OCI-LY7 (cell line): Measurements from ENCODE around the gene RHBDL2. TPM values are rescaled to one million over a fixed set of nuclear protein-coding genes. Genes with fewer than 3 reads are reported as not detected.

Experiments
- BruUV-seq: library from RNA; stranded (reverse); fragments of 400-500 nt; replicated peaks from 2 replicates; lab custom pipeline; 2021; lab: Mats Ljungman, UMichigan
- CTCF ChIA-PET: fragments of 300-600 bp; sonication (Branson Sonifier 250); formaldehyde crosslinking; loops from one replicate; lab custom pipeline; 2022; ENCODE audit warnings: antibody characterized with exemption; ENCODE audit not compliant: unreplicated experiment; lab: Charles Lee
- POLR2A ChIA-PET: fragments of 300-600 bp; sonication (Branson Sonifier 250); formaldehyde crosslinking; loops from one replicate; lab custom pipeline; 2022; ENCODE audit warnings: antibody characterized with exemption; lab: Charles Lee
- DNase-seq: peaks from one replicate; pipeline ENCODE4 v3.0.0-alpha.2; 2015; ENCODE audit warnings: low spot score
- H2AFZ ChIP-seq: fragments of 200-600 bp; sonication (generic), shearing (Covaris generic); 2 replicates; pipeline ENCODE4 v1.6.1; 2014; ENCODE audit warnings: mild to moderate bottlenecking, antibody characterized with exemption, low read length, moderate library complexity
- H3K27ac ChIP-seq: fragments of 200-600 bp; sonication (generic); 2 replicates; pipeline ENCODE4 v1.5.1; 2014; ENCODE audit warnings: mixed run types, low read depth, mild to moderate bottlenecking, moderate library complexity, low read length, inconsistent platforms; ENCODE audit not compliant: poor library complexity, severe bottlenecking
- H3K36me3 ChIP-seq: fragments of 200-600 bp; sonication (generic); 2 replicates; pipeline ENCODE4 v1.6.1; 2014; ENCODE audit warnings: mild to moderate bottlenecking, antibody characterized with exemption, low read length, moderate library complexity, mixed read lengths; ENCODE audit not compliant: insufficient read depth
- H3K4me1 ChIP-seq: fragments of 200-600 bp; sonication (generic); 2 replicates; pipeline ENCODE4 v1.5.1; 2014; ENCODE audit warnings: mild to moderate bottlenecking, low read length; ENCODE audit not compliant: insufficient read depth, poor library complexity, severe bottlenecking
- H3K4me2 ChIP-seq: fragments of 200-600 bp; sonication (generic); 2 replicates; pipeline ENCODE4 v1.6.1; 2014; ENCODE audit warnings: mild to moderate bottlenecking, low read length
- H3K4me3 ChIP-seq: fragments of 200-600 bp; sonication (generic); 2 replicates; pipeline ENCODE4 v1.5.1; 2014; ENCODE audit warnings: mild to moderate bottlenecking, low read depth, low read length; ENCODE audit not compliant: poor library complexity, severe bottlenecking
- H3K79me2 ChIP-seq: fragments of 200-600 bp; sonication (generic); 2 replicates; pipeline ENCODE4 v1.6.1; 2016; ENCODE audit warnings: low read depth, mild to moderate bottlenecking, low read length, moderate library complexity, mixed read lengths; ENCODE audit not compliant: insufficient read depth
- H3K9me2 ChIP-seq: fragments of 200-600 bp; sonication (generic); 2 replicates; pipeline ENCODE4 v1.6.1; 2016; ENCODE audit warnings: mild to moderate bottlenecking, low read length, mixed read lengths; ENCODE audit not compliant: insufficient read depth
- H3K9me3 ChIP-seq: fragments of 200-600 bp; sonication (generic); 2 replicates; pipeline ENCODE4 v1.6.1; 2014; ENCODE audit warnings: mild to moderate bottlenecking, mixed run types, low read length, mixed read lengths
- H4K20me1 ChIP-seq: fragments of 200-600 bp; sonication (generic); 2 replicates; pipeline ENCODE4 v1.6.1; 2014; ENCODE audit warnings: mild to moderate bottlenecking, antibody characterized with exemption, low read length, moderate library complexity, mixed read lengths; ENCODE audit not compliant: insufficient read depth
- CTCF ChIP-seq: fragments of 200-600 bp; sonication (generic); conservative IDR thresholded peaks from 2 replicates; pipeline ENCODE4 v1.5.1; 2014; ENCODE audit warnings: mild to moderate bottlenecking, antibody characterized with exemption, low read length, moderate library complexity, mixed read lengths
- EZH2phosphoT487 ChIP-seq: fragments of 200-600 bp; sonication (generic); IDR thresholded peaks from 2 replicates; pipeline ENCODE4 v1.6.1; 2018; ENCODE audit warnings: low read depth, borderline replicate concordance, mild to moderate bottlenecking, mixed run types, antibody characterized with exemption, low read length, moderate library complexity, mixed read lengths
- intact Hi-C: fragments of 100-400 bp; cut with micrococcal nuclease; formaldehyde crosslinking; loops from one replicate; pipeline ENCODE4 v1.10.0; 2022; ENCODE audit not compliant: unreplicated experiment
- total RNA-seq, 2 experiments: library from RNA; depleted of rRNA in 1 of 2; stranded (reverse); fragments of >200 nt in 1 of 2; shearing (Covaris generic) in 1 of 2; gene quantifications; 2 replicates each; pipeline ENCODE4 v1.2.3, GENCODE V29; 2014 to 2022

Gene RHBDL2
- total RNA-seq, 2 experiments from 2014 or later = not detected

- no peaks in the 10 kb centered on the region for H3K79me2 ChIP-seq
- ChIA-PET CTCF (no interaction called here), POLR2A (interaction anchor here (1.3 kb wide), 1 partner anchor 55 kb away, joined by 3 read pairs; no protein-coding TSS in a partner anchor)
- no peak overlapping the region for H3K27ac ChIP-seq
- BruUV-seq = no TSS peak
- H3K9me3 ChIP-seq = no peaks in the 10 kb centered on the region
- no peaks in the 10 kb centered on the region for H3K9me2 ChIP-seq
- DNase-seq = no peak
- no peaks in the 10 kb centered on the region for H4K20me1 ChIP-seq
- no peaks in the 10 kb centered on the region for H3K4me1 ChIP-seq
- no peak overlapping the region for H2AFZ ChIP-seq
- no peak overlapping the region for H3K4me3 ChIP-seq
- intact Hi-C loops = no loop called here
- no peaks in the 10 kb centered on the region for H3K36me3 ChIP-seq
- H3K4me2 ChIP-seq = no peak overlapping the region
- TF ChIP-seq CTCF = no peak
- no peak for TF ChIP-seq EZH2phosphoT487
Observed at GRCh38 chr1:38929054-38929453, 12.6 kb downstream of the RHBDL2 start.

- no peak overlapping the region for H3K27ac ChIP-seq
- no peaks in the 10 kb centered on the region for H4K20me1 ChIP-seq
- no peaks in the 10 kb centered on the region for H3K4me1 ChIP-seq
- no peak overlapping the region for H3K4me3 ChIP-seq
- no TSS peak for BruUV-seq
- H3K9me2 ChIP-seq = no peaks in the 10 kb centered on the region
- H2AFZ ChIP-seq = no peak overlapping the region
- no peak for DNase-seq
- no peaks in the 10 kb centered on the region for H3K36me3 ChIP-seq
- intact Hi-C loops = no loop called here
- TF ChIP-seq CTCF = no peak
- TF ChIP-seq EZH2phosphoT487 = no peak
- CTCF ChIA-PET = no interaction called here
- no peaks in the 10 kb centered on the region for H3K79me2 ChIP-seq
- no peak overlapping the region for H3K4me2 ChIP-seq
- no peaks in the 10 kb centered on the region for H3K9me3 ChIP-seq
- POLR2A ChIA-PET = no interaction called here
Observed at GRCh38 chr1:38926091-38926490, 15.5 kb downstream of the RHBDL2 start.

- no TSS peak for BruUV-seq
- CTCF ChIA-PET = no interaction called here
- POLR2A ChIA-PET = interaction anchor here (0.7 kb wide), 2 partner anchors 14 to 215 kb away, joined by 3 to 6 read pairs; no protein-coding TSS in a partner anchor
- no peaks in the 10 kb centered on the region for H3K9me3 ChIP-seq
- no peak for DNase-seq
- H3K4me1 ChIP-seq = no peaks in the 10 kb centered on the region
- intact Hi-C loops = no loop called here
- H3K36me3 ChIP-seq = no peaks in the 10 kb centered on the region
- no peak overlapping the region for H3K27ac ChIP-seq
- no peaks in the 10 kb centered on the region for H3K79me2 ChIP-seq
- H3K4me2 ChIP-seq = no peak overlapping the region
- TF ChIP-seq EZH2phosphoT487 (no peak), CTCF (no peak)
- no peak overlapping the region for H3K4me3 ChIP-seq
- no peaks in the 10 kb centered on the region for H3K9me2 ChIP-seq
- H4K20me1 ChIP-seq = no peaks in the 10 kb centered on the region
- H2AFZ ChIP-seq = no peak overlapping the region
Observed at GRCh38 chr1:38925391-38925790, 16.2 kb downstream of the RHBDL2 start.
